Measurements from ENCODE around the gene TEX101. TPM values are rescaled to one million over a fixed set of nuclear protein-coding genes. Genes with fewer than 3 reads are reported as not detected.
"Not testable (repeated sequence)": the region's sequence is repeated elsewhere in the genome, so short reads cannot be mapped to it uniquely, and the experiment has no call there.

TEX101 gene, protein sequence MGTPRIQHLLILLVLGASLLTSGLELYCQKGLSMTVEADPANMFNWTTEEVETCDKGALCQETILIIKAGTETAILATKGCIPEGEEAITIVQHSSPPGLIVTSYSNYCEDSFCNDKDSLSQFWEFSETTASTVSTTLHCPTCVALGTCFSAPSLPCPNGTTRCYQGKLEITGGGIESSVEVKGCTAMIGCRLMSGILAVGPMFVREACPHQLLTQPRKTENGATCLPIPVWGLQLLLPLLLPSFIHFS
- not detected for polyA plus RNA-seq (2013, experiment 1 of 4)
- not detected for polyA plus RNA-seq (2013, experiment 2 of 4)
- not detected for polyA plus RNA-seq (2013, experiment 3 of 4)
- not detected for polyA plus RNA-seq (2013, experiment 4 of 4)

GRCh38 chr19:43414554-43414953, at the start of gene TEX101:
Gene TEX101, plus strand, starts transcription at chr19:43414890. Its CDS starts 1,030 bp downstream, at chr19:43415920.
- Histone ChIP-seq H3K27me3 (ENCODE audit: control insufficient read depth, insufficient read depth, low read length, poor library complexity, severe bottlenecking) (no peaks in the 10 kb centered on the region), H3K36me3 (ENCODE audit: control insufficient read depth, insufficient read depth, low read length) (no peaks in the 10 kb centered on the region), H3K27ac (ENCODE audit: insufficient read depth, low read depth, low read length, poor library complexity, severe bottlenecking) (no peak within 1 kb of the TSS), H3K4me3 (ENCODE audit: insufficient read depth, low read depth, low read length) (no peak within 1 kb of the TSS), H3K4me1 (ENCODE audit: control insufficient read depth, insufficient read depth, low read length) (no peaks in the 10 kb centered on the region), H3K9me3 (ENCODE audit: control insufficient read depth, low read length) (peaks cover 4% of the 10 kb centered on the region)
- 96% methylated on average over 21 of the region's 21 CpGs for WGBS, 2 experiments

DNA sequence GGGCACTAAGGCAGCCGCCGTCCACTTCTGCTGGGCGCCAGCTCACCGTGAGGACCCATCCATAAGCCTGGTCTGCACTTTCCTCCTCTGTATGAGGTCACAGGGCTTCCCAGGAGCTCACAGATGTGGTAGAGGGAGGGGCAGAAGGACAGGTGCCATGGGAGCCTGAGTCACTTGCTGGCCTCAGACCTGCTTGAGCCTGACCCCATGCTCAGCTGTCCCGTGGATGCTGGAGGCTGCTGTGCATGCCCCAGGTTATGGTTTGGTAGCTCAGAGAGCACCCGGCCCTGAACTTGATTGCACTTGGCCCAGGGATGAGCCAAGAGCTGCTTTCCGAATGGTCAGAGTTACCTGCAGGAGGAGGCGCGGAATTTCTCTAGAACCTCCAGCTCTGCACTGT, 49.0 kb upstream of the TEX101 start:
- 92 to 95% methylated on average over 5 of the region's 9 CpGs for WGBS, 2 experiments
- H3K4me1 ChIP-seq (ENCODE audit: control insufficient read depth, insufficient read depth, low read length); H3K4me3 ChIP-seq (ENCODE audit: insufficient read depth, low read depth, low read length); H3K27ac ChIP-seq (ENCODE audit: insufficient read depth, low read depth, low read length, poor library complexity, severe bottlenecking); H3K27me3 ChIP-seq (ENCODE audit: control insufficient read depth, insufficient read depth, low read length, poor library complexity, severe bottlenecking); H3K36me3 ChIP-seq (ENCODE audit: control insufficient read depth, insufficient read depth, low read length); H3K9me3 ChIP-seq (ENCODE audit: control insufficient read depth, low read length): not testable (repeated sequence)

DNA sequence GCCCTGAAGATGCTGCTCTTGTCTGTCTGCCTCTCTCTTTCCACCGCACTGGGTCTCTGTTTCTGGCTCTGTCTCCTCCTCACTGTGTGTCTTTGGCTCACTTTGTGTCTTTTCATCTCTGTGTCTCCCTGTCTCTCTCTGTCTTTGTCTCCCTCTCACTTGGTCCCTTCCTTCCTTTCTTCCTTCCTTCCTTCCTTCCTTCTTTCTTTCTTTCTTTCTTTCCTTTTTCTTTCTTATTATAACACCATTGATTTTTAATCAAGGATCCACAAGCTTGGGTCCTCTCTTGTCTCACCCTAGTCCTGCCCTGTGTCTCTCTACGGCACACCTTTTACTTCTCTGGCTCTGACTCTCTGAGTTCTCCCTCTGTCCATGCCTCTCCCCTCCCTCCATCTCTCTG, 46.9 kb upstream of the TEX101 start:
- Histone ChIP-seq H3K9me3 (ENCODE audit: control insufficient read depth, low read length) (no peaks in the 10 kb centered on the region), H3K4me3 (ENCODE audit: insufficient read depth, low read depth, low read length) (no peak overlapping the region), H3K4me1 (ENCODE audit: control insufficient read depth, insufficient read depth, low read length) (no peaks in the 10 kb centered on the region), H3K27me3 (ENCODE audit: control insufficient read depth, insufficient read depth, low read length, poor library complexity, severe bottlenecking) (no peaks in the 10 kb centered on the region), H3K36me3 (ENCODE audit: control insufficient read depth, insufficient read depth, low read length) (no peaks in the 10 kb centered on the region), H3K27ac (ENCODE audit: insufficient read depth, low read depth, low read length, poor library complexity, severe bottlenecking) (no peak overlapping the region)
- 87 to 88% methylated on average over 2 of the region's 2 CpGs for WGBS, 2 experiments

DNA sequence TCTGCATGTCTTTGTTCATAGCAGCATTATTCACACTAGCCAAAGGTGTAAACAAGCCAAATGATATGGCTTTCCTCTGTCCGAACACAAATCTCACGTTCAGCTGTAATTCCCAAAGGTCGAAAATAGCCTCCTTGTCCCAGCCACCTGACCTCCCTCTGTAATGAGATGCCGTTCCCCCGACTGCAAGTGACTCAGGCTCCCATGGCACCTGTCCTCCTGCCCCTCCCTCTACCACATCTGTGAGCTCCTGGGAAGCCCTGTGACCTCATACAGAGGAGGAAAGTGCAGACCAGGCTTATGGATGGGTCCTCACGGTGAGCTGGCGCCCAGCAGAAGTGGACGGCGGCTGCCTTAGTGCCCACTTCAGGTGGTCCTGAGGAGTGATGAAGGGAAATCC, 45.8 kb upstream of the TEX101 start:
- H3K27me3 ChIP-seq (ENCODE audit: control insufficient read depth, insufficient read depth, low read length, poor library complexity, severe bottlenecking); H3K9me3 ChIP-seq (ENCODE audit: control insufficient read depth, low read length); H3K36me3 ChIP-seq (ENCODE audit: control insufficient read depth, insufficient read depth, low read length); H3K4me1 ChIP-seq (ENCODE audit: control insufficient read depth, insufficient read depth, low read length); H3K27ac ChIP-seq (ENCODE audit: insufficient read depth, low read depth, low read length, poor library complexity, severe bottlenecking); H3K4me3 ChIP-seq (ENCODE audit: insufficient read depth, low read depth, low read length): not testable (repeated sequence)
- 76 to 83% methylated on average over 5 of the region's 9 CpGs for WGBS, 2 experiments

GRCh38 chr19:43371909-43372308, 42.8 kb upstream of the TEX101 start:
- Histone ChIP-seq H3K4me1 (ENCODE audit: control insufficient read depth, insufficient read depth, low read length) (no peaks in the 10 kb centered on the region), H3K9me3 (ENCODE audit: control insufficient read depth, low read length) (no peaks in the 10 kb centered on the region), H3K27me3 (ENCODE audit: control insufficient read depth, insufficient read depth, low read length, poor library complexity, severe bottlenecking) (no peaks in the 10 kb centered on the region), H3K4me3 (ENCODE audit: insufficient read depth, low read depth, low read length) (no peak overlapping the region), H3K27ac (ENCODE audit: insufficient read depth, low read depth, low read length, poor library complexity, severe bottlenecking) (no peak overlapping the region), H3K36me3 (ENCODE audit: control insufficient read depth, insufficient read depth, low read length) (no peaks in the 10 kb centered on the region)
- WGBS, 2 experiments: 92 to 94% methylated on average over 8 of the region's 8 CpGs

DNA sequence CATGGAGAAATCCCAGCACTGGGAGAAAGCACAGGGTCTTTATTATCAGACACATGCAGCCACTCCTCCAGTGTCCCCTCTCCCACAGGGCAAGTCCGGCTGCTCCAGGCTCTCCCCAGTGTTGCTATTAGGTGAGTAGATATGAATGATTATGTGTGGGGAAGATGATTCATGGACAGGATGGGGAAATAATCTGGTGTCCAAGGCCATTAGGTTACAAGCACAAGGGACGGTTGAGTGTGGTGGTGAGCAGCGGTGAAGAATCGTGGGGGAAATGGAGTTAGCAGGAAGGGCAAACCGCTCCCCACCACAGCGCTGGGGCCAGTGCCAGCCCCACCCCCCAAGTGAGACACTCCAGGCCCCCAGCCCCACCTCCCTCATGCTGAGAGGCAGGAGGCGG, 42.2 kb upstream of the TEX101 start:
- H3K4me3 ChIP-seq (ENCODE audit: insufficient read depth, low read depth, low read length): no peak overlapping the region
- no peaks in the 10 kb centered on the region for H3K36me3 ChIP-seq (ENCODE audit: control insufficient read depth, insufficient read depth, low read length)
- H3K9me3 ChIP-seq (ENCODE audit: control insufficient read depth, low read length): no peaks in the 10 kb centered on the region
- H3K27me3 ChIP-seq (ENCODE audit: control insufficient read depth, insufficient read depth, low read length, poor library complexity, severe bottlenecking): no peaks in the 10 kb centered on the region
- no peak overlapping the region for H3K27ac ChIP-seq (ENCODE audit: insufficient read depth, low read depth, low read length, poor library complexity, severe bottlenecking)
- no peaks in the 10 kb centered on the region for H3K4me1 ChIP-seq (ENCODE audit: control insufficient read depth, insufficient read depth, low read length)
- WGBS, 2 experiments: 90 to 97% methylated on average over 7 of the region's 7 CpGs

DNA sequence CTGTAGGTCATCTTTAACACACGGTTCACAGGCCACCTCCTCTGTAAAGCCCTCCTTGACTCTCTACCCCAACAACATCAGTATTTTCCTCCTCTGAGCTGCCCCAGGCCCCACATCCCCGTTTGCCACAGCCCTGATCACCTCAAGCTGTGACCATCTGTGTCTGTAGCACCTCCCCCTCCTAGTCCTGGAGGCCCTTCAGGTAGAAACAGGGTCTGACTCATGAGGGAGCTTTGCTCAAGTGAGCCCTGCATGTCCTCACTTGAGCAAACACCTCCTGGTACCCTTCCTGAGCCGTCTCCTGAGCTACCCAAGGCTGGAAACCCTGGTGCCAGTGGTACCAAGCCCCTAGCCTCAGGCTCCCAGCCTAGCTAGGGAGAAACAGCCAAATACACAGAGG, 37.1 kb upstream of the TEX101 start:
- H3K4me3 ChIP-seq (ENCODE audit: insufficient read depth, low read depth, low read length); H3K4me1 ChIP-seq (ENCODE audit: control insufficient read depth, insufficient read depth, low read length); H3K27me3 ChIP-seq (ENCODE audit: control insufficient read depth, insufficient read depth, low read length, poor library complexity, severe bottlenecking); H3K9me3 ChIP-seq (ENCODE audit: control insufficient read depth, low read length); H3K27ac ChIP-seq (ENCODE audit: insufficient read depth, low read depth, low read length, poor library complexity, severe bottlenecking); H3K36me3 ChIP-seq (ENCODE audit: control insufficient read depth, insufficient read depth, low read length): not testable (repeated sequence)
- no CpG with 5 or more reads among the region's 3 CpGs for WGBS, 2 experiments

DNA sequence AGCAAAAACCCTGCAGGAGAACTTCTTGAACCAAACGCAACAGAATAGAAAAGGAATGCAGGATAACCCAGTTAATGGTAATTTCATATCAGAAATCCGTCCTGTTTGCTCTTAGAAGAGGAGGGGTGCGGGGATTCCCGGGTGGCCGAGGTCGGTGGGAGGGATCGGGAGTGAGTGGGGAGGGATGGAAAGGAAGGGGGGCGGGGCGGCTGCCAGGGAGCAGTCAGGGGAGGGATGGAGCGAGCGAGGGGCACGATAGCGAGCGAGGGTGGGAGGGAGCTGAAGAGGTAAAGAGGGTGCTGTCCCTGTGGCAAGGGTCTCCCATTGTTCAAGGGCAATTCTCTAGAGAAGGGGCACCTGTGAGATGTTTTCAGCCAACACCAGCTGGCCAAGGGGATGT, 34.7 kb upstream of the TEX101 start:
- Histone ChIP-seq H3K4me3 (ENCODE audit: insufficient read depth, low read depth, low read length) (no peak overlapping the region), H3K4me1 (ENCODE audit: control insufficient read depth, insufficient read depth, low read length) (no peaks in the 10 kb centered on the region), H3K27me3 (ENCODE audit: control insufficient read depth, insufficient read depth, low read length, poor library complexity, severe bottlenecking) (no peaks in the 10 kb centered on the region), H3K9me3 (ENCODE audit: control insufficient read depth, low read length) (no peaks in the 10 kb centered on the region), H3K27ac (ENCODE audit: insufficient read depth, low read depth, low read length, poor library complexity, severe bottlenecking) (no peak overlapping the region), H3K36me3 (ENCODE audit: control insufficient read depth, insufficient read depth, low read length) (no peaks in the 10 kb centered on the region)
- 54 to 64% methylated on average over 14 of the region's 14 CpGs for WGBS, 2 experiments

DNA sequence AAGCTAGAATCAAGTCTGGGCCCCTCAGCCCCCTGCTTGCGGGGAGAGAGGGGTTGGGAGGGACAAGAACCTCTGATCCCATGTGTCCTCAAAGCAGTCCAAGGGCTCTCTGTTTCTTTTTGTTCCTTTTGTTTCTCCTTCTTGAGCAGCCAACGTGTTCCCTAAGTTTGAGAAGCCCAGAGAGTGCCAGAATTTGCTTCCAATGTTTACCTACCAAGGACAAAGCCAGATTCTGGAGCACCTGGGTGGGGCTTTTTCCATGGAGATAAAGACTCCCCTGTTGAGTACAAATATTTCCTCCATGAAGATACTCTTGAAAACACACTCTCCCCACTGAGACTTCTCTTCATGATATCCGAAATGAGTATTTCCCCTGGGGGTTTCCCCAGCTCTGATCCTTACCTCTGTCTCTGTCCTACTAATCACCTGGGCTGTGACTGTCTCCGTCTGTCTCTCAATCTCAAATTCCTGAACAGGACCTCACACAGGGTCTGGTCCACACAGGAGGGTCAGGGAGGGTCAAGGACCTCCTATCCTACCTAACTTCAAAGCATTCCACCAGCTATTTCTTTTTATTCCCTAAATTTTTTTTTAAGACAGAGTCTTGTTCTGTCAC, 33.8 kb upstream of the TEX101 start:
- Histone ChIP-seq H3K9me3 (ENCODE audit: control insufficient read depth, low read length) (no peaks in the 10 kb centered on the region), H3K27me3 (ENCODE audit: control insufficient read depth, insufficient read depth, low read length, poor library complexity, severe bottlenecking) (no peaks in the 10 kb centered on the region), H3K36me3 (ENCODE audit: control insufficient read depth, insufficient read depth, low read length) (no peaks in the 10 kb centered on the region), H3K4me3 (ENCODE audit: insufficient read depth, low read depth, low read length) (no peak overlapping the region), H3K4me1 (ENCODE audit: control insufficient read depth, insufficient read depth, low read length) (no peaks in the 10 kb centered on the region), H3K27ac (ENCODE audit: insufficient read depth, low read depth, low read length, poor library complexity, severe bottlenecking) (no peak overlapping the region)
- WGBS, 2 experiments: 72 to 76% methylated on average over 4 of the region's 4 CpGs

GRCh38 chr19:43382586-43383216, 32.0 kb upstream of the TEX101 start:
- not testable (repeated sequence) for H3K27ac ChIP-seq (ENCODE audit: insufficient read depth, low read depth, low read length, poor library complexity, severe bottlenecking); H3K4me1 ChIP-seq (ENCODE audit: control insufficient read depth, insufficient read depth, low read length); H3K27me3 ChIP-seq (ENCODE audit: control insufficient read depth, insufficient read depth, low read length, poor library complexity, severe bottlenecking); H3K9me3 ChIP-seq (ENCODE audit: control insufficient read depth, low read length); H3K36me3 ChIP-seq (ENCODE audit: control insufficient read depth, insufficient read depth, low read length); H3K4me3 ChIP-seq (ENCODE audit: insufficient read depth, low read depth, low read length)
- WGBS, 2 experiments: 78 to 88% methylated on average over 6 to 9 of the region's 12 CpGs
